Measurements from ENCODE around the gene KLK1.

Gene KLK1

DNA sequence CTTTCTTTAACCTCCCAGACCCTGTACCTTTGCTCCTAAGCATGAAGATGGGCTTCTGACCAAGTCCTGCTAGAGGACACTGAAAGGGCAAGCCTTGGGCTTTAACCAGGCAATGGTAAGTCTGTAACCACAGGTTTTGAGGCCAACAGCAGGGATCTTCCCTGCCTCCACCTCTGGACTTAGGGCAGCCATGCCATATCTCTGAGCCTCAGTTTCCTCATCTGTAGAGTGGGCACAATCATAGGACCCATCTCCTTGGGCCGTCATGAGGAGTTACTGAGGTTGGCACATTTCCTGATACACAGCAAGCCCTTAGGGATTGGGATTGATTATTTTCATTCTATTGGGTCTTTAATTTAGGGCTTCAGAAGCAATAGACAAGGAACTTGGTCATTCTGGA, 14.7 kb downstream of the KLK1 start:
- no peak for DNase-seq (ENCODE audit: low spot score)
- TF ChIP-seq, protein P1, sequence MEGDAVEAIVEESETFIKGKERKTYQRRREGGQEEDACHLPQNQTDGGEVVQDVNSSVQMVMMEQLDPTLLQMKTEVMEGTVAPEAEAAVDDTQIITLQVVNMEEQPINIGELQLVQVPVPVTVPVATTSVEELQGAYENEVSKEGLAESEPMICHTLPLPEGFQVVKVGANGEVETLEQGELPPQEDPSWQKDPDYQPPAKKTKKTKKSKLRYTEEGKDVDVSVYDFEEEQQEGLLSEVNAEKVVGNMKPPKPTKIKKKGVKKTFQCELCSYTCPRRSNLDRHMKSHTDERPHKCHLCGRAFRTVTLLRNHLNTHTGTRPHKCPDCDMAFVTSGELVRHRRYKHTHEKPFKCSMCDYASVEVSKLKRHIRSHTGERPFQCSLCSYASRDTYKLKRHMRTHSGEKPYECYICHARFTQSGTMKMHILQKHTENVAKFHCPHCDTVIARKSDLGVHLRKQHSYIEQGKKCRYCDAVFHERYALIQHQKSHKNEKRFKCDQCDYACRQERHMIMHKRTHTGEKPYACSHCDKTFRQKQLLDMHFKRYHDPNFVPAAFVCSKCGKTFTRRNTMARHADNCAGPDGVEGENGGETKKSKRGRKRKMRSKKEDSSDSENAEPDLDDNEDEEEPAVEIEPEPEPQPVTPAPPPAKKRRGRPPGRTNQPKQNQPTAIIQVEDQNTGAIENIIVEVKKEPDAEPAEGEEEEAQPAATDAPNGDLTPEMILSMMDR (IDR thresholded peaks at IDR 0.05; ENCODE audit: extremely low read depth, insufficient read depth, missing control alignments), result no peak
- in situ Hi-C loops (cut with MboI; ENCODE audit: low pct_unique_long_range_greater_than_20kb, low sequenced_read_pairs, unreplicated experiment), result no loop called here

DNA sequence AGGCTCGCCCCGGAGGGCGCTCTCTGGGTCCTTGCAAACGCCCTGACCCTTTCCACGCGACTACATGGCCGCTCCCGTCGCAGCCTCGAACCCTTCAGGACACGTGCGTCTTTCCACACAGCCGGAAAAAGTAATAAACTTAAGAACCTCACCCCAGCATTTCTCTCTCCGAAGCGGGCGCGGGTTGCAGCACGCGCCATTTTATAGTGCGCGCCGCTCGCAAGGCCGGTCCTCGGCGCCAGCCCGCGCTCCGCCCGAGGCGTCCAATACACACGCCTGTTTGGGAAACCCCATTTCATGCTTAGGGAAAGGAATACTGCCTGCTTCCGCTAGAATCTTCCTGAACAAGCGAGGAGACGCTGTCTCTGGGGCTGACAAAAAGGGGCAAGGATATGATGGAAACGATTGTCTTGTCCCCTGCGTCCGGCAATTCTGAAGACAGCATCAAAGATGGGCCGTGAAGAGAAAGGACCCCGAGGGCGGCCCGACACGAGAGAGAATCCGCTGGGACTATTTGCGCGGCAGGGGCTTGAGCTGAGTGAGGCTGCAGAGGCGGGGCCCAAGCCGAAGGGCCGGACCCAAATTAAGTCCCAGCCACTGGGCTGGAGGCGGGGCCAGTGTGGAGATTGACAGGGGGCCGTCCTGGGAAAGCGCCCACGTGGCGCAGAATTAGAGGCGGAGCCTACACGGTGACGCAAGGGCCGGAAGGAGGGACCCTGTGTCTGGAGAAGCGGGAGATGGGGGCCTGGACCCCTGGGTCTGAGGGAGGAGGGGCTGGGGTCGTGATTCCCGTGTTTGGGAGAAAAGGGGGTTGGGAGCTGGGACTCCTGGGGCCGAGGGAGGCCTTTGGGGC, 18.9 kb downstream of the KLK1 start:
- TF ChIP-seq, protein P1 (IDR thresholded peaks at IDR 0.05; ENCODE audit: extremely low read depth, insufficient read depth, missing control alignments), result no peak
- in situ Hi-C loops (cut with MboI; ENCODE audit: low pct_unique_long_range_greater_than_20kb, low sequenced_read_pairs, unreplicated experiment), result no loop called here
- peak; percentile 97 for DNase-seq (ENCODE audit: low spot score)

DNA sequence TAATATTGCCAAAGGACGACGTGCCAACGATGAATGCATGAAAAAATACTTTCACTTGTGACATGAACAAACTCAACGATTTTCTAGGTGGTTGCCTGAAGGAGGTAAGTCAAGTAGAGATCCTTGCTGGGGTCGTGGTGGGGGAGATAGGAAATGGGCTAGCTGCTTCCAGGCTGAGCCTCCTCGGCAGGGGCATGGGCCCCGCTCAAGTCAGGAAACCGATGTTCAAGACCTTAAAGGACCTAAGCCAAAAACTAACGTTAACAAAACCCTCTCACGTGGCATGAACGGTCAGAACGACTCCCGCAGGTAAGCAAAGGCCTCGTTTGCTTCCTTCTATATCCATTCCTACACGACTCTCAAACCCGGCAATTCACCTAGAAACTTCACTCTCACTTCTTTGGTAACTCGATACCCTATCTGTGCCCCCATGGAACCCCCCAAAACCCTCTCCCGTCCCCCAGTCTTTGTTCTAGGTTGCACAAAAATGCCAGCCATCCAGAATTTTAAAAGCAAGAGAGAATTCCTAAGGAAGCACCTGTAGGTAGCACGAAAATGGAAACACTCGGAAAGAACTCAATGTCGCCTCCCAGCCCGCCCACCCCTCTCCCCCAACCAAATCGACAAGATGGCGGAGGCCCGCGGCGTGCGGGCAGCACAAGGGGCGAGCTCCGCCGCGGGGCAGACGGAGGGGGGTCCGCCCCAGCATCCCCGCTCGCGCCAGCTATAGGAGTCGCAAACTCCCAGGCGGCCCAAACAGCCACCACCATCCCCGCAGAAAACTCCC, 19.8 kb downstream of the KLK1 start:
- no peak for DNase-seq (ENCODE audit: low spot score)
- in situ Hi-C loops (cut with MboI; ENCODE audit: low pct_unique_long_range_greater_than_20kb, low sequenced_read_pairs, unreplicated experiment), result no loop called here

DNA sequence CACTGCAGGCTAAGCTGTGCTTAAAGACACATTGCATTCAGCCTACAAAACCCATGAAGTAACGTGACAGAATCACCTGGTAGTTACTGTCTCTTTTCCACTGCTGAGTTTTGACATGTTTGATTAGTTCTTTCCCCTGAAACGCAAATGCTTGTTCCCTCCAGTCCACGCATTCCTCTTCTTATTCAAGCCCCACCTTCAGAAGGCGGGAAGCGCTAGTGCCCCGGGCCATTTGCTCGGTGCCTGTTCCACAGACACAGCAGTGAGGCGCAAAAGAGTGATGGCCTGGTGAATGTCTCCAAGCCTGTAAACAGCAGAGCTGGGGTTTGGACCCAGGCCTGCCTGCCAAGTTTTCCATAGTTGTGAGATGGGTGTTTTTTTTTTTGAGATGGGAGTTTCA, 22.5 kb downstream of the KLK1 start:
- in situ Hi-C loops (cut with MboI; ENCODE audit: low pct_unique_long_range_greater_than_20kb, low sequenced_read_pairs, unreplicated experiment), result no loop called here
- DNase-seq (ENCODE audit: low spot score), result no peak

More for the DNA sequence above, 19.8 kb downstream of the KLK1 start:
- TF ChIP-seq, protein P1 (IDR thresholded peaks at IDR 0.05; ENCODE audit: extremely low read depth, insufficient read depth, missing control alignments), result no peak

DNA sequence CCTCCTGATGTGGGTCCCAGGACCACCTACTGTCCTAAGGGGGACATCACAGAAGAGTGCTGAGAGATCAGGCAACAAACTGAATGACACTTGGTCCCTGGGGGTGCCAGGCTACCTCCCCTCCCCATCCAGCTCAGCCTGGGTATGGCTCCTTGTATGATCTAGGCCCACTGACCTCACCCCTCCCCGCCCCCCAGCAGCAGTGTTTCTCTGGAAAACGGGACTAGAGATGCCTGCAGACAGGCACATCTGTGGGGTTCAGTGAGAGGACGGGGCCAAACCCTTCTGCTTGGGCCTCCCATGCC, 24.1 kb downstream of the KLK1 start:
- DNase-seq (ENCODE audit: low spot score), result no peak
- TF ChIP-seq, protein P1 (IDR thresholded peaks at IDR 0.05; ENCODE audit: extremely low read depth, insufficient read depth, missing control alignments), result no peak
- in situ Hi-C loops (cut with MboI; ENCODE audit: low pct_unique_long_range_greater_than_20kb, low sequenced_read_pairs, unreplicated experiment), result loop anchor here (10.0 to 25.0 kb wide), 3 partner anchors 115 to 437 kb away; partner anchors contain the start of genes KLK4 and NAPSA

More for the DNA sequence above, 22.5 kb downstream of the KLK1 start:
- TF ChIP-seq, protein P1 (IDR thresholded peaks at IDR 0.05; ENCODE audit: extremely low read depth, insufficient read depth, missing control alignments), result no peak

DNA sequence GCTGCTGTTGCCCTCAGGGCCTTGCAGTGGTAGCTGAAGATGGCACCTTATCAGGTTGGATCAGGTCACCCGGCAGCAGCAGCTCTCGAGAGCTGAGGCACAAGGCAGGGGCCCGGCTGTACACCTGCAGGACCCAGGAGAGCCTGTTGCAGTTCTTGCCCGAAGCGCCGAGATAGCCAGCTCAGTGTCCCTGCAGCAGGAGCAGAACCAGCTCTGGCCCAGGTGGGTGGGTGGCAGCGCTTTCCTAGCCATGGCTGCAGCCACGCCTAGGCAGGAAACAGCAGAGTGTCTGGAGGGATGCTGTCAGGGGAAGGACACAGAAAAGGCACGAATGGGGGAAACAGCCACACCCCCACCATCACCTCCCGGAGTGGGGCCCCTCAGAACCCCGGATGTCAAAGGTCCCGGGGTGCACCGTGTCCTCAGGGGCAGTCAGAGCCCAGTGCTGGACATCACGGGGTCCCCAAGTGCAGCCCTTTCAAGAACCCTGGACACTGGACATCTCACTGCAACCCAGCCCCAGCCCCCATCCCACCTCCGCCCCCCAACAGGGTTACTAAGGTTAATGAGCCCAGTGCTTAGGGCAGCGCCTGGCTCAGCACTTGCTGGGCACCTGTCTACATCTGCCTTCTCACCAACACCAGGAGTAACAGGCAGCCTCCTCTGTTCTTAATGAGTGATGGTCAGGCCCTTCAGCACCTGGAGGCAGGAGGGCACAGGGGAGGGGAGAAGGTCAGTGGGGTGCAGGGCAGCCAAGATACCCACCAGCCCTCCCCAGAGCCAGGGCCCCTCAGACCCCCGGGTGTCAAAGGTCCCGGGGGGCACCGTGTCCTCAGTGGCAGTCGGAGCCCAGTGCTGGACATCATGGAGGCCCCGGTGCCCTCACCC, 24.7 kb downstream of the KLK1 start:
- in situ Hi-C loops (cut with MboI; ENCODE audit: low pct_unique_long_range_greater_than_20kb, low sequenced_read_pairs, unreplicated experiment), result loop anchor here (10.0 to 25.0 kb wide), 3 partner anchors 116 to 437 kb away; partner anchors contain the start of genes KLK4 and NAPSA
- TF ChIP-seq, protein P1 (IDR thresholded peaks at IDR 0.05; ENCODE audit: extremely low read depth, insufficient read depth, missing control alignments), result no peak
- DNase-seq (ENCODE audit: low spot score), result no peak
